GM21423 (cell line): Measurements from ENCODE around the gene PARPBP.
"Not testable (repeated sequence)": the region's sequence is repeated elsewhere in the genome, so short reads cannot be mapped to it uniquely, and the experiment has no call there.

Experiments used
- ATAC-seq: cut with Tn5 transposase; IDR thresholded peaks from one replicate; pipeline ENCODE4 v1.9.1; 2021; ENCODE audit warnings: mild to moderate bottlenecking, moderate library complexity; ENCODE audit not compliant: unreplicated experiment

Gene PARPBP

GRCh38 chr12:102119674-102120563 is at the start of gene PARPBP, which contains the start of gene NUP37:
TSS of gene PARPBP (plus strand) at chr12:102120183. CDS start at chr12:102123889, 3,706 bp downstream.
TSS of gene NUP37 (minus strand) at chr12:102120114. CDS start at chr12:102118518, 1,596 bp downstream.
- ATAC-seq: peak; percentile 96

GRCh38 chr12:102072092-102072491 is 47.9 kb upstream of the PARPBP start:
- ATAC-seq: not testable (repeated sequence)

GRCh38 chr12:102080842-102081241 is 39.1 kb upstream of the PARPBP start:
- no peak for ATAC-seq

- not testable (repeated sequence) for ATAC-seq
Measured at GRCh38 chr12:102089228-102089835, 30.7 kb upstream of the PARPBP start.

GRCh38 chr12:102093319-102093718 is 26.7 kb upstream of the PARPBP start:
- no peak for ATAC-seq

GRCh38 chr12:102095677-102096263 is 24.2 kb upstream of the PARPBP start:
- peak; percentile 50 for ATAC-seq

GRCh38 chr12:102096855-102097254 is 23.1 kb upstream of the PARPBP start:
- no peak for ATAC-seq

GRCh38 chr12:102106905-102107304 is 13.1 kb upstream of the PARPBP start:
- no peak for ATAC-seq

GRCh38 chr12:102107970-102108369 is 12.0 kb upstream of the PARPBP start:
- ATAC-seq: no peak

GRCh38 chr12:102110782-102111181 is 9.2 kb upstream of the PARPBP start:
- ATAC-seq: no peak

- ATAC-seq: no peak
Measured at GRCh38 chr12:102114212-102114611, 5.8 kb upstream of the PARPBP start.

- no peak for ATAC-seq
Measured at GRCh38 chr12:102116392-102116791, 3.6 kb upstream of the PARPBP start.

- ATAC-seq: no peak
Measured at GRCh38 chr12:102118874-102119273, 1.1 kb upstream of the PARPBP start.

- no peak for ATAC-seq
Measured at GRCh38 chr12:102120564-102120873, 536 bp downstream of the PARPBP start.

GRCh38 chr12:102120886-102121285 is 903 bp downstream of the PARPBP start:
- ATAC-seq: no peak

GRCh38 chr12:102121328-102121727 is 1.3 kb downstream of the PARPBP start:
- not testable (repeated sequence) for ATAC-seq

GRCh38 chr12:102130720-102131119 is 10.7 kb downstream of the PARPBP start:
- not testable (repeated sequence) for ATAC-seq

GRCh38 chr12:102131442-102131841 is 11.5 kb downstream of the PARPBP start:
- ATAC-seq: not testable (repeated sequence)

GRCh38 chr12:102137619-102138018 is 17.6 kb downstream of the PARPBP start:
- not testable (repeated sequence) for ATAC-seq

- ATAC-seq: not testable (repeated sequence)
Measured at GRCh38 chr12:102142866-102143373, 22.9 kb downstream of the PARPBP start.

GRCh38 chr12:102144221-102144620 is 24.2 kb downstream of the PARPBP start:
- ATAC-seq: no peak
